PC-3 (cell line): ENCODE measurements around the gene ALDH5A1. TPM values are rescaled to one million over a fixed set of nuclear protein-coding genes. Genes with fewer than 3 reads are reported as not detected.
A peak's percentile ranks its signal among the peaks of the same experiment; 100 is the strongest.

Experiments used
- ATAC-seq: fragments of 200-7000 bp; cut with Tn5 transposase; 2 replicates; pipeline ENCODE4 v1.9.1; 2020; ENCODE audit warnings: mild to moderate bottlenecking, moderate library complexity
- BruUV-seq: library from RNA; stranded (reverse); fragments of 400-500 nt; replicated peaks from 2 replicates; lab custom pipeline; 2021; lab: Mats Ljungman, UMichigan
- CTCF ChIA-PET: fragments of 300-600 bp; sonication (Branson Sonifier 250); formaldehyde crosslinking; loops from one replicate; lab custom pipeline; 2022; ENCODE audit warnings: antibody characterized with exemption; lab: Charles Lee
- POLR2A ChIA-PET: fragments of 300-600 bp; sonication (Branson Sonifier 250); formaldehyde crosslinking; loops from one replicate; lab custom pipeline; 2022; ENCODE audit warnings: antibody characterized with exemption; ENCODE audit not compliant: unreplicated experiment; lab: Charles Lee
- DNase-seq: peaks from one replicate; pipeline ENCODE4 v3.0.0-alpha.2; 2015
- H2AFZ ChIP-seq: fragments of 300-600 bp; sonication (generic); 2 replicates; pipeline ENCODE4 v1.6.0; 2016; ENCODE audit warnings: antibody characterized with exemption, low read length
- H3F3A ChIP-seq: fragments of 300-600 bp; sonication (generic); one replicate; pipeline ENCODE4 v1.6.0; 2017; ENCODE audit warnings: antibody characterized with exemption, low read length, control low read depth, mild to moderate bottlenecking; ENCODE audit not compliant: unreplicated experiment
- H3K27ac ChIP-seq: fragments of 300-600 bp; sonication (generic); 2 replicates; pipeline ENCODE4 v1.5.1; 2016; ENCODE audit warnings: mild to moderate bottlenecking, low read length
- H3K27me3 ChIP-seq: fragments of 300-600 bp; sonication (generic); 2 replicates; pipeline ENCODE4 v1.6.1; 2016; ENCODE audit warnings: low read length, mixed read lengths
- H3K36me3 ChIP-seq: fragments of 300-600 bp; sonication (generic); 2 replicates; pipeline ENCODE4 v1.6.1; 2016; ENCODE audit warnings: low read depth, mixed run types, low read length, mixed read lengths
- H3K4me1 ChIP-seq: fragments of 300-600 bp; sonication (generic); 2 replicates; pipeline ENCODE4 v1.5.1; 2016; ENCODE audit warnings: low read length; ENCODE audit not compliant: insufficient read depth
- H3K4me2 ChIP-seq: fragments of 300-600 bp; sonication (generic); 2 replicates; pipeline ENCODE4 v1.6.0; 2016; ENCODE audit warnings: low read length
- H3K4me3 ChIP-seq: fragments of 300-600 bp; sonication (generic); 2 replicates; pipeline ENCODE4 v1.5.1; 2016; ENCODE audit warnings: mild to moderate bottlenecking, low read length, mixed read lengths
- H3K79me2 ChIP-seq: fragments of 300-600 bp; sonication (generic); 2 replicates; pipeline ENCODE4 v1.6.1; 2017; ENCODE audit warnings: low read length, mixed read lengths
- H3K9ac ChIP-seq: fragments of 300-600 bp; sonication (generic); 2 replicates; pipeline ENCODE4 v1.6.0; 2016; ENCODE audit warnings: mild to moderate bottlenecking, low read length
- H3K9me2 ChIP-seq: fragments of 300-600 bp; sonication (generic); replicated peaks from 2 replicates; pipeline ENCODE4 v1.6.1; 2016; ENCODE audit warnings: mixed run types, low read length, mixed read lengths
- H3K9me3 ChIP-seq: fragments of 300-600 bp; sonication (generic); 2 replicates; pipeline ENCODE4 v1.6.1; 2016; ENCODE audit warnings: low read length, mixed read lengths
- H4K20me1 ChIP-seq: fragments of 300-600 bp; sonication (generic); 2 replicates; pipeline ENCODE4 v1.6.1; 2016; ENCODE audit warnings: low read length, mixed read lengths
- CTCF ChIP-seq: fragments of 300-600 bp; sonication (generic); conservative IDR thresholded peaks from 2 replicates; pipeline ENCODE4 v1.5.1; 2017; ENCODE audit warnings: antibody characterized with exemption, low read depth, mild to moderate bottlenecking, low read length
- EZH2 ChIP-seq: fragments of 300-600 bp; sonication (generic); IDR thresholded peaks from one replicate; pipeline ENCODE4 v1.6.1; 2017; ENCODE audit warnings: antibody characterized with exemption, mild to moderate bottlenecking, low read length; ENCODE audit not compliant: unreplicated experiment
- EZH2phosphoT487 ChIP-seq: fragments of 300-600 bp; sonication (generic); IDR thresholded peaks from 2 replicates; pipeline ENCODE4 v1.6.1; 2018; ENCODE audit warnings: mild to moderate bottlenecking, antibody characterized with exemption, low read length, borderline replicate concordance
- intact Hi-C: fragments of 100-400 bp; cut with micrococcal nuclease; formaldehyde crosslinking; loops from 2 replicates; pipeline ENCODE4 v1.9.0; 2023
- total RNA-seq: library from RNA; depleted of rRNA; stranded (reverse); fragments of >200 nt; gene quantifications from 2 replicates; pipeline ENCODE4 v1.2.3, GENCODE V29; 2014

ALDH5A1 gene
- total RNA-seq, 1 experiment from 2014 or later = 11.9 TPM

- H3K27me3 ChIP-seq = no peaks in the 10 kb centered on the region
- no peaks in the 10 kb centered on the region for H4K20me1 ChIP-seq
- H3K27ac ChIP-seq = no peak overlapping the region
- no peak overlapping the region for H3K4me2 ChIP-seq
- TF ChIP-seq EZH2 (no peak), CTCF (peak; percentile 78), EZH2phosphoT487 (no peak)
- H3K79me2 ChIP-seq = no peaks in the 10 kb centered on the region
- intact Hi-C loops = loop anchor here (1.0 to 10.0 kb wide), 5 partner anchors 37 to 242 kb away; no protein-coding TSS in a partner anchor
- H2AFZ ChIP-seq = no peak overlapping the region
- DNase-seq (peak; percentile 64), ATAC-seq (peak; percentile 59)
- no peaks in the 10 kb centered on the region for H3K9me2 ChIP-seq
- H3K36me3 ChIP-seq = no peaks in the 10 kb centered on the region
- POLR2A ChIA-PET = no interaction called here
- H3K4me3 ChIP-seq = no peak overlapping the region
- H3K9me3 ChIP-seq = no peaks in the 10 kb centered on the region
- no TSS peak for BruUV-seq
- no peaks in the 10 kb centered on the region for H3K4me1 ChIP-seq
- no peaks in the 10 kb centered on the region for H3F3A ChIP-seq
- no peak overlapping the region for H3K9ac ChIP-seq
- CTCF ChIA-PET = interaction anchor here (0.6 kb wide), 1 partner anchor 1042 kb away, joined by 3 read pairs; no protein-coding TSS in a partner anchor
Observed at GRCh38 chr6:24524805-24525204, 30.0 kb downstream of the ALDH5A1 start.

GRCh38 chr6:24529985-24530384 lies 35.2 kb downstream of the ALDH5A1 start:
- no peak for TF ChIP-seq EZH2phosphoT487
- intact Hi-C loops = loop anchor here (5.0 to 10.0 kb wide), 2 partner anchors 32 to 245 kb away; no protein-coding TSS in a partner anchor
- POLR2A ChIA-PET = no interaction called here
- no TSS peak for BruUV-seq
- Histone ChIP-seq H3K79me2 (no peaks in the 10 kb centered on the region), H3K27me3 (no peaks in the 10 kb centered on the region), H3F3A (no peaks in the 10 kb centered on the region), H3K9ac (no peak overlapping the region), H3K27ac (no peak overlapping the region), H4K20me1 (no peaks in the 10 kb centered on the region), H3K4me3 (no peak overlapping the region), H3K4me1 (no peaks in the 10 kb centered on the region), H3K9me2 (no peaks in the 10 kb centered on the region), H2AFZ (no peak overlapping the region), H3K9me3 (no peaks in the 10 kb centered on the region), H3K4me2 (no peak overlapping the region), H3K36me3 (no peaks in the 10 kb centered on the region)
- no peak for DNase-seq
- ATAC-seq = no peak
- CTCF ChIA-PET = no interaction called here

- Histone ChIP-seq H3F3A (no peaks in the 10 kb centered on the region), H2AFZ (no peak overlapping the region), H3K9me2 (no peaks in the 10 kb centered on the region), H3K27me3 (no peaks in the 10 kb centered on the region), H3K36me3 (no peaks in the 10 kb centered on the region), H3K79me2 (no peaks in the 10 kb centered on the region), H3K4me3 (no peak overlapping the region), H3K27ac (no peak overlapping the region), H3K9ac (no peak overlapping the region), H3K4me2 (no peak overlapping the region), H3K4me1 (peaks cover 17% of the 10 kb centered on the region), H3K9me3 (no peaks in the 10 kb centered on the region), H4K20me1 (no peaks in the 10 kb centered on the region)
- ChIA-PET POLR2A (no interaction called here), CTCF (interaction anchor here (0.6 kb wide), 1 partner anchor 46 kb away, joined by 3 read pairs; no protein-coding TSS in a partner anchor)
- ATAC-seq (no peak), DNase-seq (no peak)
- intact Hi-C loops = no loop called here
- TF ChIP-seq CTCF = no peak
- no peak for TF ChIP-seq EZH2
- no peak for TF ChIP-seq EZH2phosphoT487
- no TSS peak for BruUV-seq
Observed at GRCh38 chr6:24534329-24534728, 39.6 kb downstream of the ALDH5A1 start.
